PC-9 (cell line): ENCODE results near the gene PDCD1LG2.

ENCODE experiments used
- CTCF ChIP-seq: fragments of 200-600 bp; sonication (generic); conservative IDR thresholded peaks from 2 replicates; pipeline ENCODE4 v1.6.1; 2017; ENCODE audit warnings: mixed run types, antibody characterized with exemption, mild to moderate bottlenecking, moderate library complexity
- EZH2 ChIP-seq: fragments of 200-600 bp; sonication (generic); IDR thresholded peaks from 2 replicates; pipeline ENCODE4 v1.8.0; 2017; ENCODE audit warnings: antibody characterized with exemption, low read depth

GRCh38 chr9:5509573-5509972, 758 bp upstream of the PDCD1LG2 start:
- TF ChIP-seq CTCF (no peak), EZH2 (no peak)
